ENCODE data around the gene ALG10B. TPM values are rescaled to one million over a fixed set of nuclear protein-coding genes. Genes with fewer than 3 reads are reported as not detected.

Gene ALG10B
- total and polyA plus RNA-seq, 2 experiments from 2014 or later = 1.1 to 5.9 TPM

DNA sequence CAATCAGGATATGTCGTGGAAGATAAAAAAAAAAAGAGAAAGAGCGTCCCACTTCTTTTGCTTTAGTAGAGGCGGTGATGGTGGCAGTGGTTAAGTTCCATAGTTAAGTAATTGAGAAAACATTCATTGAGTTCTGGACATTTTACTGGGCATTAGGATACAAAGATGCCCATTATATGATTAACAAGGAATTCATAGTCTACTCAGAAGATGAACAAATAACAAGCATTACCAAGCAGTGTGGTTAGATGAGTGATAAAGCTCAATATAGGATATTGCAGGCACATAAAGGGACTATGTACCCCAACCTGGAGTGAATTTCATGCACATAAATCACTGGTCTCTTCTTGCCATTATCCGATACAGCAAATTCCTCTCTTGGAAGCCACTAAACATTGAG lies 53.7 kb downstream of the ALG10B start:
- Histone ChIP-seq H3K4me1 (ENCODE audit: low read depth) (peaks cover 4% of the 10 kb centered on the region), H3K36me3 (no peaks in the 10 kb centered on the region), H3K4me3 (no peak overlapping the region), H3K9me3 (ENCODE audit: low read depth) (no peaks in the 10 kb centered on the region), H3K27me3 (no peaks in the 10 kb centered on the region), H3K27ac (no peak overlapping the region)
- no peak for DNase-seq (ENCODE audit: low read depth in 1 of 2, low spot score in 1 of 2)
- TF ChIP-seq, protein P1, sequence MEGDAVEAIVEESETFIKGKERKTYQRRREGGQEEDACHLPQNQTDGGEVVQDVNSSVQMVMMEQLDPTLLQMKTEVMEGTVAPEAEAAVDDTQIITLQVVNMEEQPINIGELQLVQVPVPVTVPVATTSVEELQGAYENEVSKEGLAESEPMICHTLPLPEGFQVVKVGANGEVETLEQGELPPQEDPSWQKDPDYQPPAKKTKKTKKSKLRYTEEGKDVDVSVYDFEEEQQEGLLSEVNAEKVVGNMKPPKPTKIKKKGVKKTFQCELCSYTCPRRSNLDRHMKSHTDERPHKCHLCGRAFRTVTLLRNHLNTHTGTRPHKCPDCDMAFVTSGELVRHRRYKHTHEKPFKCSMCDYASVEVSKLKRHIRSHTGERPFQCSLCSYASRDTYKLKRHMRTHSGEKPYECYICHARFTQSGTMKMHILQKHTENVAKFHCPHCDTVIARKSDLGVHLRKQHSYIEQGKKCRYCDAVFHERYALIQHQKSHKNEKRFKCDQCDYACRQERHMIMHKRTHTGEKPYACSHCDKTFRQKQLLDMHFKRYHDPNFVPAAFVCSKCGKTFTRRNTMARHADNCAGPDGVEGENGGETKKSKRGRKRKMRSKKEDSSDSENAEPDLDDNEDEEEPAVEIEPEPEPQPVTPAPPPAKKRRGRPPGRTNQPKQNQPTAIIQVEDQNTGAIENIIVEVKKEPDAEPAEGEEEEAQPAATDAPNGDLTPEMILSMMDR (IDR thresholded peaks at IDR 0.05; ENCODE audit: low read depth, low read length) = no peak

GRCh38 chr12:38373784-38374183 lies 57.2 kb downstream of the ALG10B start:
- no peaks in the 10 kb centered on the region for H3K9me3 ChIP-seq (ENCODE audit: low read depth)
- H3K27me3 ChIP-seq = no peaks in the 10 kb centered on the region
- DNase-seq (ENCODE audit: low read depth in 1 of 2, low spot score in 1 of 2) = no peak
- H3K27ac ChIP-seq = no peak overlapping the region
- H3K4me3 ChIP-seq = no peak overlapping the region
- TF ChIP-seq, protein P1 (IDR thresholded peaks at IDR 0.05; ENCODE audit: low read depth, low read length) = no peak
- peaks cover 4% of the 10 kb centered on the region for H3K4me1 ChIP-seq (ENCODE audit: low read depth)
- H3K36me3 ChIP-seq = no peaks in the 10 kb centered on the region

- H3K9me3 ChIP-seq (ENCODE audit: low read depth) = no peaks in the 10 kb centered on the region
- no peaks in the 10 kb centered on the region for H3K4me1 ChIP-seq (ENCODE audit: low read depth)
- no peaks in the 10 kb centered on the region for H3K27me3 ChIP-seq
- H3K36me3 ChIP-seq = no peaks in the 10 kb centered on the region
- TF ChIP-seq, protein P1 (IDR thresholded peaks at IDR 0.05; ENCODE audit: low read depth, low read length) = no peak
- DNase-seq (ENCODE audit: low read depth in 1 of 2, low spot score in 1 of 2) = no peak
- H3K27ac ChIP-seq = no peak overlapping the region
- no peak overlapping the region for H3K4me3 ChIP-seq
These were observed 58.2 kb downstream of the ALG10B start for GRCh38 chr12:38374751-38375150.

All from cardiac muscle cell (in vitro differentiated cells and primary cell).